ENCODE data around the gene TLR2.

TLR2 gene

DNA sequence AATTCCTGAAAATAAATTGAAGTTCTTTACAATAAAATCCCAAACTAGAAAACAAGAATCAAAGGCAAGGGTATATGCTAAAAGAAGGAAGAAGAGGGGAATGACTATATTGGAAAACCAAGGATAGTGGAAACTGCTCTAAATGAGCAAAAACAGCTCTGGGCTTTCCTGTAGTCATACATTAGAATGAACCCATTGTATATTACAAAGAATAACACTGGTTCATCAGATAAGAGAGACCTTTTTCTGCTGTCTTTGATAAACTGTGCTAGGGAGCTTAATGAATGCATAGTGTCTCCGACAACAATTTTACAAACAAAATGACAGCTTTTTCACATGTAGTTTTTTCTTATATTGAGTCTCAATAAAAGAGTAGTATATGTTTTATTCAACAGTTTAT, 26.6 kb downstream of the TLR2 start:
- TF ChIP-seq CTCF (IDR thresholded peaks at IDR 0.05; ENCODE audit: low read depth, low read length): no peak
- TF ChIP-seq EZH2phosphoT487 (IDR thresholded peaks at IDR 0.05; ENCODE audit: low read depth): no peak
- no peak overlapping the region for H3K27ac ChIP-seq (ENCODE audit: low read length)
- no peak overlapping the region for H2AFZ ChIP-seq (ENCODE audit: low read depth, low read length)
- H3K9me3 ChIP-seq (ENCODE audit: insufficient read depth, low read length): no peaks in the 10 kb centered on the region
- H3K79me2 ChIP-seq (ENCODE audit: low read length): no peaks in the 10 kb centered on the region
- H3K27me3 ChIP-seq (ENCODE audit: low read depth, low read length): peaks cover 11% of the 10 kb centered on the region; the same call in 1 of the 2 replicates
- H4K20me1 ChIP-seq (ENCODE audit: insufficient read depth, low read length): no peaks in the 10 kb centered on the region
- no peak overlapping the region for H3K4me2 ChIP-seq (ENCODE audit: low read length)
- no peak overlapping the region for H3K9ac ChIP-seq (ENCODE audit: low read length)
- no peak overlapping the region for H3K4me3 ChIP-seq (ENCODE audit: low read length)
- H3K4me1 ChIP-seq (ENCODE audit: low read length): peaks cover 11% of the 10 kb centered on the region
- no peaks in the 10 kb centered on the region for H3K36me3 ChIP-seq (replicated peaks; ENCODE audit: low read depth, low read length)

DNA sequence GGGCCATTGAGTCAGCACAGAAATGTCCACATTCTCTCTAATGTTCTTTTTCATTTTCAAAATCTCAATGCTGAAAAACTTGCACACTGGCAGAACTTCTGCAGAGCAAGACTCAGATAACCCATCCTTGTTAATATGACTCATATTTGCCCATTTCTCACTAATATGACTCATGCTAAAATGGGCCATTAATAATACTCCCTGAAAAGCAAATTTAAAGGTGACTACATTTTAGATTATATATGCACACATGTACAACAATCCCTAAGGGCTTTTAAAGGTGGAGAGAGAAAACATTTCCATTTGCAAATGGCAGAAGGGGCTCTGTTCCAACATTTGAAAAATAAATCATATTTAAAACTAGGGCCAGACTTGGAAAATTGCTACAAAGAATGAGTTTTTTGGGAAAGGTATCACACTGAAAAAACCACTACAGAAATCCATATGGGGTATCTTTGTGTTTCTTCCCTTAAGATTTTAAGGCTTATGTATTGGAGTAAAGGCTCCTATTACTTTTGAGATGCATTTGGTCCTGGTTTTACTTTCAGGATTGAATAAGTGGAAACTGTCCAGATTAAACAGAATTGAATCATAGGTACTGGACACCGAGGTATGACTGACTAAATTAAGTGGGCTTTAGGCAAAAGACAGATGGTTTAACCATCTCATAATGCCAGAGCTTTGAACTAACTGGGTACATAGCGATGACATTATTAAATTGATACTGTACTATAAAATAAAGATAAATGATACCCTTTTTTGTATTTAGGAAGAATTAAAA, 30.0 kb downstream of the TLR2 start:
- Histone ChIP-seq H3K4me3 (ENCODE audit: low read length) (no peak overlapping the region), H3K9me3 (ENCODE audit: insufficient read depth, low read length) (no peaks in the 10 kb centered on the region), H2AFZ (ENCODE audit: low read depth, low read length) (no peak overlapping the region), H3K36me3 (replicated peaks; ENCODE audit: low read depth, low read length) (no peaks in the 10 kb centered on the region), H4K20me1 (ENCODE audit: insufficient read depth, low read length) (no peaks in the 10 kb centered on the region), H3K9ac (ENCODE audit: low read length) (no peak overlapping the region), H3K79me2 (ENCODE audit: low read length) (no peaks in the 10 kb centered on the region), H3K27me3 (ENCODE audit: low read depth, low read length) (peaks cover 3% of the 10 kb centered on the region; the same call in 1 of the 2 replicates), H3K27ac (ENCODE audit: low read length) (no peak overlapping the region), H3K4me1 (ENCODE audit: low read length) (no peaks in the 10 kb centered on the region), H3K4me2 (ENCODE audit: low read length) (no peak overlapping the region)
- TF ChIP-seq CTCF (IDR thresholded peaks at IDR 0.05; ENCODE audit: low read depth, low read length) (no peak), EZH2phosphoT487 (IDR thresholded peaks at IDR 0.05; ENCODE audit: low read depth) (no peak)

- H3K4me2 ChIP-seq (ENCODE audit: low read length): no peak overlapping the region
- no peaks in the 10 kb centered on the region for H3K36me3 ChIP-seq (replicated peaks; ENCODE audit: low read depth, low read length)
- no peaks in the 10 kb centered on the region for H4K20me1 ChIP-seq (ENCODE audit: insufficient read depth, low read length)
- H3K9ac ChIP-seq (ENCODE audit: low read length): no peak overlapping the region
- H3K79me2 ChIP-seq (ENCODE audit: low read length): no peaks in the 10 kb centered on the region
- no peak for TF ChIP-seq CTCF (IDR thresholded peaks at IDR 0.05; ENCODE audit: low read depth, low read length)
- TF ChIP-seq EZH2phosphoT487 (IDR thresholded peaks at IDR 0.05; ENCODE audit: low read depth): no peak
- H3K27ac ChIP-seq (ENCODE audit: low read length): no peak overlapping the region
- no peak overlapping the region for H3K4me3 ChIP-seq (ENCODE audit: low read length)
- no peaks in the 10 kb centered on the region; the same call in 1 of the 2 replicates for H3K4me1 ChIP-seq (ENCODE audit: low read length)
- no peaks in the 10 kb centered on the region for H3K27me3 ChIP-seq (ENCODE audit: low read depth, low read length)
- H3K9me3 ChIP-seq (ENCODE audit: insufficient read depth, low read length): no peaks in the 10 kb centered on the region
- H2AFZ ChIP-seq (ENCODE audit: low read depth, low read length): no peak overlapping the region
These were observed 38.0 kb downstream of the TLR2 start for GRCh38 chr4:153722036-153722435.

DNA sequence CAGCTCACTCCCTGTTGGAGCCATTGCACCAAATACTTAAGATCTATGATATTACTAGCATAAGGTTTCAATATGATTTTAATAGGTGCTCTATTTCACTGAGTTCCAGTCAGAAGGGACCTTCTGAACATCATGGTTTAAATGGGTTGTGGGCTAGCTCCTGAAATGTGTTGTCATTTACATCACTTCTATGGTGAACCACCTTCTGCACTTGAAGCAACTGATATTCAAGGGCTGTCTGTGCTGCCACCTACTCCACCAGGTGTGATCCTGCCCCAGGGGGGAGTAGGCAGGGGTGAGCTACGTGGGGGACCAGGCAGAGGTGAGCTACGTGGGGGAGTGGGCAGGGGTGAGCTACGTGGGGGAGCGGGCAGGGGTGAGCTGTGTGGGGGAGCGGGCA, 40.5 kb downstream of the TLR2 start:
- Histone ChIP-seq H3K9ac (ENCODE audit: low read length) (no peak overlapping the region), H4K20me1 (ENCODE audit: insufficient read depth, low read length) (no peaks in the 10 kb centered on the region), H3K27me3 (ENCODE audit: low read depth, low read length) (no peaks in the 10 kb centered on the region), H3K4me1 (ENCODE audit: low read length) (peaks cover 21% of the 10 kb centered on the region), H3K79me2 (ENCODE audit: low read length) (no peaks in the 10 kb centered on the region), H2AFZ (ENCODE audit: low read depth, low read length) (no peak overlapping the region), H3K27ac (ENCODE audit: low read length) (no peak overlapping the region), H3K9me3 (ENCODE audit: insufficient read depth, low read length) (no peaks in the 10 kb centered on the region), H3K4me2 (ENCODE audit: low read length) (no peak overlapping the region), H3K36me3 (replicated peaks; ENCODE audit: low read depth, low read length) (no peaks in the 10 kb centered on the region), H3K4me3 (ENCODE audit: low read length) (no peak overlapping the region)
- no peak for TF ChIP-seq EZH2phosphoT487 (IDR thresholded peaks at IDR 0.05; ENCODE audit: low read depth)
- no peak for TF ChIP-seq CTCF (IDR thresholded peaks at IDR 0.05; ENCODE audit: low read depth, low read length)

All from OCI-LY3 (cell line).